Keratinocyte (primary cell): Measurements from ENCODE around the gene ARRDC2.

Experiments used
- CTCF ChIP-seq, 3 experiments: IDR thresholded peaks in 1 of 3; conservative IDR thresholded peaks in 1 of 3; optimal IDR thresholded peaks in 1 of 3; 2 replicates in 2 of 3; 3 replicates in 1 of 3; pipeline versions ENCODE3 to v1.5.1; 2011; ENCODE audit warnings: low read length in 3 of 3, mild to moderate bottlenecking in 3 of 3, moderate library complexity in 2 of 3, control low read depth in 1 of 3, inconsistent platforms in 1 of 3; ENCODE audit not compliant: insufficient read depth in 2 of 3; ENCODE audit errors: extremely low read depth in 1 of 3
- EZH2 ChIP-seq: IDR thresholded peaks from one replicate; pipeline ENCODE4 v1.6.1; 2012; ENCODE audit warnings: inconsistent platforms, mild to moderate bottlenecking, low read length, moderate library complexity

- TF ChIP-seq CTCF (optimal IDR thresholded peaks at IDR 0.05 in 1 of 3, IDR thresholded peaks at IDR 0.05 in 1 of 3, conservative IDR thresholded peaks at IDR 0.05 in 1 of 3; ENCODE audit: extremely low read depth in 1 of 3, insufficient read depth in 2 of 3, low read length in 3 of 3) (no peak), EZH2 (no peak)
Observed at GRCh38 chr19:18014197-18014596, 6.2 kb downstream of the ARRDC2 start.
